H9 (cell line): ENCODE results near the gene SEPTIN7. TPM values are rescaled to one million over a fixed set of nuclear protein-coding genes. Genes with fewer than 3 reads are reported as not detected.

Source experiments
- DNase-seq: peaks from one replicate; pipeline ENCODE4 v3.0.0-alpha.2; 2017
- H2AFZ ChIP-seq: one replicate; pipeline ENCODE4 v1.6.1; 2013; ENCODE audit warnings: mild to moderate bottlenecking, low read length, control low read depth, moderate library complexity
- H2AK5ac ChIP-seq: 2 replicates; pipeline ENCODE4 v1.6.1; 2013; ENCODE audit warnings: low read length, control low read depth, mixed read lengths; ENCODE audit not compliant: insufficient read length
- H2BK120ac ChIP-seq: one replicate; pipeline ENCODE4 v1.6.1; 2013; ENCODE audit warnings: low read depth, mild to moderate bottlenecking, low read length, control low read depth, inconsistent platforms; ENCODE audit not compliant: poor library complexity, severe bottlenecking
- H2BK12ac ChIP-seq: 2 replicates; pipeline ENCODE4 v1.6.1; 2013; ENCODE audit warnings: low read length, control low read depth, mixed read lengths, low read depth; ENCODE audit not compliant: insufficient read length
- H2BK15ac ChIP-seq: 2 replicates; pipeline ENCODE4 v1.6.1; 2013; ENCODE audit warnings: low read depth, low read length, control low read depth
- H2BK20ac ChIP-seq: one replicate; pipeline ENCODE4 v1.6.1; 2013; ENCODE audit warnings: low read depth, mild to moderate bottlenecking, low read length, control low read depth, inconsistent platforms; ENCODE audit not compliant: poor library complexity, severe bottlenecking
- H2BK5ac ChIP-seq: 2 replicates; pipeline ENCODE4 v1.6.1; 2013; ENCODE audit warnings: low read length, control low read depth, mixed read lengths; ENCODE audit not compliant: insufficient read length
- H3K14ac ChIP-seq: 2 replicates; pipeline ENCODE4 v1.6.1; 2013; ENCODE audit warnings: low read length, control low read depth; ENCODE audit not compliant: insufficient read depth
- H3K18ac ChIP-seq: 2 replicates; pipeline ENCODE4 v1.6.1; 2013; ENCODE audit warnings: low read depth, mild to moderate bottlenecking, mixed read lengths, low read length, control low read depth; ENCODE audit not compliant: insufficient read length
- H3K23ac ChIP-seq: 2 replicates; pipeline ENCODE4 v1.6.1; 2013; ENCODE audit warnings: low read length, control low read depth, mixed read lengths, low read depth; ENCODE audit not compliant: insufficient read length
- H3K23me2 ChIP-seq: 2 replicates; pipeline ENCODE4 v1.6.1; 2013; ENCODE audit warnings: low read depth, mild to moderate bottlenecking, mixed read lengths, low read length, control low read depth; ENCODE audit not compliant: insufficient read length, poor library complexity, severe bottlenecking
- H3K27ac ChIP-seq: 2 replicates; pipeline ENCODE4 v1.5.1; 2013; ENCODE audit warnings: low read length, control low read depth, mixed read lengths, low read depth; ENCODE audit not compliant: insufficient read length
- H3K27me3 ChIP-seq: 2 replicates; pipeline ENCODE4 v1.6.1; 2013; ENCODE audit warnings: low read length, control low read depth, inconsistent platforms; ENCODE audit not compliant: insufficient read depth
- H3K4ac ChIP-seq: 2 replicates; pipeline ENCODE4 v1.6.1; 2013; ENCODE audit warnings: low read depth, mild to moderate bottlenecking, control low read depth, inconsistent platforms, low read length, moderate library complexity
- H3K4me1 ChIP-seq: 2 replicates; pipeline ENCODE4 v1.6.1; 2013; ENCODE audit warnings: low read length, control low read depth, inconsistent platforms; ENCODE audit not compliant: insufficient read depth
- H3K4me2 ChIP-seq: 2 replicates; pipeline ENCODE4 v1.6.1; 2013; ENCODE audit warnings: low read length, control low read depth, mixed read lengths; ENCODE audit not compliant: insufficient read length, insufficient read depth
- H3K56ac ChIP-seq: 2 replicates; pipeline ENCODE4 v1.6.1; 2013; ENCODE audit warnings: low read depth, mild to moderate bottlenecking, mixed read lengths, low read length, control low read depth; ENCODE audit not compliant: insufficient read length
- H3K79me1 ChIP-seq: 2 replicates; pipeline ENCODE4 v1.6.1; 2013; ENCODE audit warnings: low read depth, mild to moderate bottlenecking, moderate library complexity, low read length, control low read depth, inconsistent platforms; ENCODE audit not compliant: insufficient read depth, poor library complexity, severe bottlenecking
- H3K79me2 ChIP-seq: 2 replicates; pipeline ENCODE4 v1.6.1; 2013; ENCODE audit warnings: low read length, control low read depth, inconsistent platforms; ENCODE audit not compliant: insufficient read depth
- H3K9ac ChIP-seq: 2 replicates; pipeline ENCODE4 v1.6.1; 2013; ENCODE audit warnings: low read length, control low read depth, mixed read lengths; ENCODE audit not compliant: insufficient read length; ENCODE audit errors: extremely low read depth
- H3K9me3 ChIP-seq: one replicate; pipeline ENCODE4 v1.6.1; 2013; ENCODE audit warnings: low read depth, low read length, inconsistent platforms; ENCODE audit not compliant: control insufficient read depth
- H3T11ph ChIP-seq: one replicate; pipeline ENCODE4 v1.6.1; 2013; ENCODE audit warnings: mild to moderate bottlenecking, low read length, control low read depth, inconsistent platforms
- H4K20me1 ChIP-seq: one replicate; pipeline ENCODE4 v1.6.1; 2013; ENCODE audit not compliant: control insufficient read depth, insufficient read length, insufficient read depth
- H4K5ac ChIP-seq: 2 replicates; pipeline ENCODE4 v1.6.1; 2013; ENCODE audit warnings: low read depth, mild to moderate bottlenecking, mixed read lengths, low read length, control low read depth; ENCODE audit not compliant: insufficient read length
- H4K8ac ChIP-seq: replicated peaks from 2 replicates; pipeline ENCODE4 v1.6.1; 2013; ENCODE audit warnings: low read length, control low read depth, mixed read lengths, low read depth; ENCODE audit not compliant: insufficient read length
- H4K91ac ChIP-seq: 2 replicates; pipeline ENCODE4 v1.6.1; 2013; ENCODE audit warnings: low read depth, mild to moderate bottlenecking, moderate library complexity, mixed read lengths, low read length, control low read depth; ENCODE audit not compliant: insufficient read length
- H3K27ac Mint-ChIP-seq, 3 experiments: 2 replicates in 2 of 3; 3 replicates in 1 of 3; pipeline ENCODE4 v1.8.0; 2020 to 2021; ENCODE audit warnings: mixed read lengths in 3 of 3, mild to moderate bottlenecking in 1 of 3, moderate library complexity in 1 of 3
- H3K27me3 Mint-ChIP-seq: 2 replicates; pipeline ENCODE4 v1.8.0; 2021; ENCODE audit warnings: low read depth, mild to moderate bottlenecking, moderate library complexity, mixed read lengths
- H3K36me3 Mint-ChIP-seq, 3 experiments: 2 replicates in 2 of 3; 3 replicates in 1 of 3; pipeline ENCODE4 v1.8.0; 2020 to 2021; ENCODE audit warnings: low read depth in 3 of 3, mixed read lengths in 3 of 3; ENCODE audit not compliant: insufficient read depth in 1 of 3
- H3K4me1 Mint-ChIP-seq, 2 experiments: 2 replicates each; pipeline ENCODE4 v1.8.0; 2020; ENCODE audit warnings: mixed read lengths in 2 of 2
- H3K4me3 Mint-ChIP-seq, 2 experiments: 2 replicates in 1 of 2; 3 replicates in 1 of 2; pipeline ENCODE4 v1.8.0; 2020 to 2021; ENCODE audit warnings: mild to moderate bottlenecking in 2 of 2, mixed read lengths in 2 of 2, moderate library complexity in 1 of 2
- H3K9me3 Mint-ChIP-seq, 2 experiments: 2 replicates in 1 of 2; 3 replicates in 1 of 2; pipeline ENCODE4 v1.8.0; 2020; ENCODE audit warnings: mild to moderate bottlenecking in 2 of 2, mixed read lengths in 2 of 2, moderate library complexity in 1 of 2
- WGBS: extraction: QIAGEN DNeasy Blood & Tissue Kit; methylation state at CpG from one replicate; pipeline ENCODE4 v1.1.7; 2013; ENCODE audit warnings: missing lambda C conversion rate, low lambda C conversion rate, mixed read lengths; ENCODE audit not compliant: insufficient read length; ENCODE audit errors: extremely low coverage; 5-methylcytosine and 5-hydroxymethylcytosine counted together
- total RNA-seq: library from RNA; stranded (reverse); gene quantifications from 2 replicates; pipeline ENCODE4 v1.2.1, GENCODE V29; 2021
- TF ChIP-seq, protein P1 (sequence below): fragments of 200-600 bp; sonication (generic); conservative IDR thresholded peaks from 3 replicates; pipeline ENCODE4 v1.8.0; 2021; ENCODE audit warnings: antibody characterized with exemption, mild to moderate bottlenecking

SEPTIN7 gene
- total RNA-seq, 1 experiment from 2014 or later: 184 TPM

DNA sequence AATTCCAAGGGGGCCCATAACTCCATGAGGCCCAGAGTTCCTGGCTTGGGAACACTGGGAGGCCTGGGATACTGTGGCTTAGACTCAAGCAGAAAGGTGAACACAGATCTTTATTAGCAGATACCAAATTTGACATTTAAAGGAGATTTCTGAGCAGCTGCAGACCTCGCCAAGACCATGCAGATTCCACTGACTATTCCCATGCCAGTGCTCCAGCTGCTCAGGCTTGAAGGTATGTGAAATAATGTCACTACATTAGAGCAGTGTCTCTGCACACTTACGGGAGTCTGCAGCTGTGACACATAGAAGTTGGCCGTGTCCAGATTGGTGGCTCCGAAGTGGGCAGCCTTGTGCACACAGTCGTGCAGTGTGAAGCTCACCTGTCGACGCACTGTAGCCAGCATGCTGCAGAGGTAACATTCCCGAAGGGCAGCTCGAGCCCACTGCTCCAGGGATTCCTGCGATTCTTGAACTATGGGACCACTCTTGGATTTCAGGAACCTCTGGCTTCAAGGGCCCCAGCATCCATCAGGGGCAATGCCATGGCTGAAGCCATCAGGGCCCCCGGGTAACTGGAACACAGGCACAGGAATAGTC, 46.1 kb downstream of the SEPTIN7 start:
- H4K5ac ChIP-seq: no peak overlapping the region
- H2BK12ac ChIP-seq: no peak overlapping the region
- no peak overlapping the region for H2BK20ac ChIP-seq
- H3K14ac ChIP-seq: no peak overlapping the region
- Mint-ChIP-seq H3K27me3 (no peaks in the 10 kb centered on the region), H3K27ac (peak overlapping the region in 1 of 3 experiments; percentile 64; a peak in 2 of 7 replicates), H3K9me3 (no peaks in the 10 kb centered on the region), H3K4me1 (peaks cover 8 to 17% of the 10 kb centered on the region in 2 experiments; a peak in 3 of 4 replicates), H3K4me3 (no peak overlapping the region), H3K36me3 (peaks cover 8 to 18% (median 15%) of the 10 kb centered on the region in 3 experiments; a peak in 6 of 7 replicates)
- no peak overlapping the region for H2BK15ac ChIP-seq
- H4K91ac ChIP-seq: no peak overlapping the region
- H2AFZ ChIP-seq: no peak overlapping the region
- no peaks in the 10 kb centered on the region for H3K27me3 ChIP-seq
- H3K79me1 ChIP-seq: no peaks in the 10 kb centered on the region
- no peak for DNase-seq
- no peak overlapping the region for H2BK120ac ChIP-seq
- H3K4me1 ChIP-seq: no peaks in the 10 kb centered on the region
- H3K27ac ChIP-seq: no peak overlapping the region
- H3K4ac ChIP-seq: no peak overlapping the region
- no peak overlapping the region for H3K18ac ChIP-seq
- no peak overlapping the region for H2BK5ac ChIP-seq
- peaks cover 2% of the 10 kb centered on the region; the same call in 1 of the 2 replicates for H3K79me2 ChIP-seq
- no peak overlapping the region for H2AK5ac ChIP-seq
- no peak overlapping the region for H3K9ac ChIP-seq
- no peak overlapping the region for H3K56ac ChIP-seq
- TF ChIP-seq, protein P1, sequence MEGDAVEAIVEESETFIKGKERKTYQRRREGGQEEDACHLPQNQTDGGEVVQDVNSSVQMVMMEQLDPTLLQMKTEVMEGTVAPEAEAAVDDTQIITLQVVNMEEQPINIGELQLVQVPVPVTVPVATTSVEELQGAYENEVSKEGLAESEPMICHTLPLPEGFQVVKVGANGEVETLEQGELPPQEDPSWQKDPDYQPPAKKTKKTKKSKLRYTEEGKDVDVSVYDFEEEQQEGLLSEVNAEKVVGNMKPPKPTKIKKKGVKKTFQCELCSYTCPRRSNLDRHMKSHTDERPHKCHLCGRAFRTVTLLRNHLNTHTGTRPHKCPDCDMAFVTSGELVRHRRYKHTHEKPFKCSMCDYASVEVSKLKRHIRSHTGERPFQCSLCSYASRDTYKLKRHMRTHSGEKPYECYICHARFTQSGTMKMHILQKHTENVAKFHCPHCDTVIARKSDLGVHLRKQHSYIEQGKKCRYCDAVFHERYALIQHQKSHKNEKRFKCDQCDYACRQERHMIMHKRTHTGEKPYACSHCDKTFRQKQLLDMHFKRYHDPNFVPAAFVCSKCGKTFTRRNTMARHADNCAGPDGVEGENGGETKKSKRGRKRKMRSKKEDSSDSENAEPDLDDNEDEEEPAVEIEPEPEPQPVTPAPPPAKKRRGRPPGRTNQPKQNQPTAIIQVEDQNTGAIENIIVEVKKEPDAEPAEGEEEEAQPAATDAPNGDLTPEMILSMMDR: no peak
- H4K8ac ChIP-seq: no peak overlapping the region
- H4K20me1 ChIP-seq: no peaks in the 10 kb centered on the region
- no CpG with 5 or more reads among the region's 11 CpGs for WGBS
- no peak overlapping the region for H3K4me2 ChIP-seq
- no peaks in the 10 kb centered on the region for H3K23me2 ChIP-seq
- H3K23ac ChIP-seq: no peak overlapping the region
- no peak overlapping the region for H3T11ph ChIP-seq
- H3K9me3 ChIP-seq: no peaks in the 10 kb centered on the region
